ENCODE results near the gene CDRT15. TPM values are rescaled to one million over a fixed set of nuclear protein-coding genes. Genes with fewer than 3 reads are reported as not detected.
"Not testable (repeated sequence)": the region's sequence is repeated elsewhere in the genome, so short reads cannot be mapped to it uniquely, and the experiment has no call there.

CDRT15 gene
- total and polyA plus RNA-seq, 7 experiments from 2014 or later, result 0.98 TPM; not detected in 6

DNA sequence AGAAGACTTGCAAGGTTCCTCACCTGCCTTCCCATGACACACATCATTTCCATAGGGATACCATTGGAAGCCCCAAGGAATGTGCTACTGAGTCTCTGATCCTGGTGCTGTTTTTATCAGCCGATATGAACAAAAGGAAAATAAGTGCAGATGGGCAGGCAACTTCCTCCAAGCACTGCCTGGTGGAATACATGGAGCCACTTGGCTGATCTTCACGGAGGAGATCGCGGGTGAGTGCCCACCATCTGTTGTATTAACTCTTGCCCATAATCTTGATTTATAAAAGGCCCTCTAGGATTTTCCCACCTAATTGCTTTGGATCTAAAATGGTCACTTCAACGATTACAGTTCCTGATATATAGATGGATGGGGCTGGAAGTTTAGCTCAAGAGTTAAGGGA is 24.7 kb upstream of the CDRT15 start:
- Histone ChIP-seq H3K27ac (ENCODE audit: low read depth, low read length) (no peak overlapping the region), H3K27me3 (ENCODE audit: control insufficient read depth in 2 of 2, insufficient read depth in 2 of 2, low read length in 2 of 2) (no peaks in the 10 kb centered on the region), H3K9me3 (ENCODE audit: control insufficient read depth in 2 of 3, low read length in 3 of 3) (no peaks in the 10 kb centered on the region), H3K36me3 (ENCODE audit: control insufficient read depth in 2 of 3, insufficient read depth in 3 of 3, low read length in 3 of 3) (no peaks in the 10 kb centered on the region), H3K4me3 (ENCODE audit: low read length) (no peak overlapping the region), H3K4me1 (ENCODE audit: control insufficient read depth in 2 of 2, insufficient read depth in 2 of 2, low read length in 2 of 2) (no peaks in the 10 kb centered on the region)
- CTCF ChIA-PET, result no interaction called here
- no peak for DNase-seq
- no peaks in the 10 kb centered on the region for H3K4me1 Mint-ChIP-seq
- intact Hi-C loops (cut with micrococcal nuclease), result no loop called here
- POLR2A ChIA-PET, result no interaction called here
- no peak overlapping the region for H3K27ac Mint-ChIP-seq
- peaks cover 0 to 4% (median 0%) of the 10 kb centered on the region in 5 donors for H3K36me3 Mint-ChIP-seq
- peaks cover 0 to 7% (median 0%) of the 10 kb centered on the region in 11 donors for H3K9me3 Mint-ChIP-seq
- no peak for ATAC-seq
- H3K27me3 Mint-ChIP-seq, result peaks cover 0 to 17% (median 0%) of the 10 kb centered on the region in 5 donors
- no peak overlapping the region for H3K4me3 Mint-ChIP-seq

GRCh38 chr17:14245629-14246028 is 9.0 kb upstream of the CDRT15 start:
- H3K4me1 ChIP-seq (ENCODE audit: control insufficient read depth in 2 of 2, insufficient read depth in 2 of 2, low read length in 2 of 2), result no peaks in the 10 kb centered on the region

DNA sequence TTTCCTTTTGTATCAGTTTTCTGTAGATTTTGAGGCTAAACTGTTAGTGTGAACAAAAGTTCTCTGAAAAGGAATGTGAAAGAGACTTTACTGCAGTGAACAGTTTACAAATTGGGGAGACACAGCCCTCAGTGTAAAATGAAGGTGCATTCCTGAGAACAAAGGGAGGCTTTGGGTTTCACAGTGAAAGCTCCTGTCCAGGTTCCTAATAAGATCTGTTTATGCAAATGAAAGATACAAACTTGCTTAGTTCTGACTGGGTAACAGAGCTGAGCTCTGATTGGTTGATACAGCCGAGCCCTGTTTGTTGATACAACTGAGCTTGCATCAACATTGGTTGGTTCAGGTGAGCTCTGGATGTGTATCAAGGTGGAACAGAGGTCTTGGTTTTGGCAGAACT is 8.3 kb upstream of the CDRT15 start:
- Mint-ChIP-seq H3K36me3 (no peaks in the 10 kb centered on the region), H3K27ac (no peak overlapping the region), H3K27me3 (peaks cover 0 to 25% (median 0%) of the 10 kb centered on the region in 5 donors), H3K4me3 (no peak overlapping the region), H3K4me1 (no peaks in the 10 kb centered on the region), H3K9me3 (no peaks in the 10 kb centered on the region)
- Histone ChIP-seq H3K27ac (ENCODE audit: low read depth, low read length) (no peak overlapping the region), H3K4me1 (ENCODE audit: control insufficient read depth in 2 of 2, insufficient read depth in 2 of 2, low read length in 2 of 2) (no peaks in the 10 kb centered on the region), H3K27me3 (ENCODE audit: control insufficient read depth in 2 of 2, insufficient read depth in 2 of 2, low read length in 2 of 2) (no peaks in the 10 kb centered on the region), H3K4me3 (ENCODE audit: low read length) (no peak overlapping the region), H3K9me3 (ENCODE audit: control insufficient read depth in 2 of 3, low read length in 3 of 3) (no peaks in the 10 kb centered on the region), H3K36me3 (ENCODE audit: control insufficient read depth in 2 of 3, insufficient read depth in 3 of 3, low read length in 3 of 3) (no peaks in the 10 kb centered on the region)
- ChIA-PET POLR2A (no interaction called here), CTCF (interaction anchor here (1.1 kb wide), 1 partner anchor 56 kb away, joined by 3 read pairs; the partner anchor contains the start of gene HS3ST3B1)
- no peak for DNase-seq
- no peak for ATAC-seq
- intact Hi-C loops (cut with micrococcal nuclease), result no loop called here

More at GRCh38 chr17:14245629-14246028, 9.0 kb upstream of the CDRT15 start:
- no peaks in the 10 kb centered on the region for H3K4me1 Mint-ChIP-seq
- Histone ChIP-seq H3K27me3 (ENCODE audit: control insufficient read depth in 2 of 2, insufficient read depth in 2 of 2, low read length in 2 of 2) (no peaks in the 10 kb centered on the region), H3K4me3 (ENCODE audit: low read length) (no peak overlapping the region), H3K9me3 (ENCODE audit: control insufficient read depth in 2 of 3, low read length in 3 of 3) (no peaks in the 10 kb centered on the region), H3K27ac (ENCODE audit: low read depth, low read length) (no peak overlapping the region), H3K36me3 (ENCODE audit: control insufficient read depth in 2 of 3, insufficient read depth in 3 of 3, low read length in 3 of 3) (no peaks in the 10 kb centered on the region)
- intact Hi-C loops (cut with micrococcal nuclease), result no loop called here
- ChIA-PET POLR2A (no interaction called here), CTCF (interaction anchor here (1.1 kb wide), 1 partner anchor 55 kb away, joined by 3 read pairs; the partner anchor contains the start of gene HS3ST3B1)
- H3K9me3 Mint-ChIP-seq, result no peaks in the 10 kb centered on the region
- no peaks in the 10 kb centered on the region for H3K36me3 Mint-ChIP-seq
- H3K27me3 Mint-ChIP-seq, result peaks cover 0 to 25% (median 0%) of the 10 kb centered on the region in 5 donors
- DNase-seq (no peak), ATAC-seq (no peak)
- no peak overlapping the region for H3K27ac Mint-ChIP-seq
- H3K4me3 Mint-ChIP-seq, result no peak overlapping the region

DNA sequence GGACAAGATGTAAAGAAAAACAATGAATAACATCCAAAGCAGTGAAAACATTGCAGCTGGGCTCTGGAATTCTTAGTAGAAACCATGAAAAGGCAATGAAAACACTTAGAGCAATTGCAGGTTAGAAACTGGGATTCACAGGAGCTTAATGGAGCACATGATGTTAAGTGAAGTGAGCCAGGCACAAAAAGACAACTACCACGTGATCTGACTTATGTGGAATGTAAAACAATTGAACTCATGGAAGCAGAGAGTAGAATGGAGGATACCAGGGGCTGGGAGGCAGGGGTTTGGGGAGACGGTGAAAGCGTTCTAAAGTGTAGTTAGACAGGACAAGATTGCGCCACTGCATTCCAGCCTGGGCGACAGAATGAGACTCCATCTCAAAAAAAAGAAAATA is 2.6 kb upstream of the CDRT15 start:
- DNase-seq; H3K27ac Mint-ChIP-seq; POLR2A ChIA-PET; H3K27ac ChIP-seq (ENCODE audit: low read depth, low read length); H3K9me3 ChIP-seq (ENCODE audit: control insufficient read depth in 2 of 3, low read length in 3 of 3); CTCF ChIA-PET; H3K4me3 ChIP-seq (ENCODE audit: low read length); H3K27me3 Mint-ChIP-seq; H3K4me1 Mint-ChIP-seq; H3K9me3 Mint-ChIP-seq; H3K36me3 Mint-ChIP-seq; H3K4me3 Mint-ChIP-seq; H3K4me1 ChIP-seq (ENCODE audit: control insufficient read depth in 2 of 2, insufficient read depth in 2 of 2, low read length in 2 of 2); ATAC-seq; H3K27me3 ChIP-seq (ENCODE audit: control insufficient read depth in 2 of 2, insufficient read depth in 2 of 2, low read length in 2 of 2); H3K36me3 ChIP-seq (ENCODE audit: control insufficient read depth in 2 of 3, insufficient read depth in 3 of 3, low read length in 3 of 3); intact Hi-C loops (cut with micrococcal nuclease): not testable (repeated sequence)

- H3K4me3 ChIP-seq (ENCODE audit: low read length); H3K36me3 Mint-ChIP-seq; H3K27me3 Mint-ChIP-seq; H3K4me1 ChIP-seq (ENCODE audit: control insufficient read depth in 2 of 2, insufficient read depth in 2 of 2, low read length in 2 of 2); H3K27me3 ChIP-seq (ENCODE audit: control insufficient read depth in 2 of 2, insufficient read depth in 2 of 2, low read length in 2 of 2); CTCF ChIA-PET; H3K4me1 Mint-ChIP-seq; ATAC-seq; H3K9me3 ChIP-seq (ENCODE audit: control insufficient read depth in 2 of 3, low read length in 3 of 3); H3K27ac Mint-ChIP-seq; DNase-seq; POLR2A ChIA-PET; H3K4me3 Mint-ChIP-seq; H3K27ac ChIP-seq (ENCODE audit: low read depth, low read length); H3K9me3 Mint-ChIP-seq; intact Hi-C loops (cut with micrococcal nuclease); H3K36me3 ChIP-seq (ENCODE audit: control insufficient read depth in 2 of 3, insufficient read depth in 3 of 3, low read length in 3 of 3): not testable (repeated sequence)
These were observed 630 bp downstream of the CDRT15 start for GRCh38 chr17:14236032-14236431.

DNA sequence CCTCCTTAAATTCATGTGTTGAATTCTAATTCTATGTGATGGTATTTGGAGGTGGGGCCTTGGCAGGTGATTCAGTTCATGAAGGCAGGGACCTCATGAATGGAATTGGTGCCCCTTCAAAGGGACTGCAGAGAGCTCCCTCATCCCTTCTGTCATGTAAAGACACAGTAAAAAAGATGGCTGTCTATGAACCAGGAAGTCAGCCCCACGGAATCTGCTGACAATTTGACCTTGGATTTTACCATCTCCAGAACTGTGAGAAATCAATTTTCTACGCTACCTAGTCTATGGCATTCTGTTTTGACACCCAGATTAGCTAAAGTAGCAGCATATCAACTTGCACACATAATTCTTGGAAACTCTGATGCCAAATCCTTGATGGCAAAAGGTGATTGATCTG is 1.6 kb downstream of the CDRT15 start:
- H3K9me3 ChIP-seq (ENCODE audit: control insufficient read depth in 2 of 3, low read length in 3 of 3); H3K4me1 ChIP-seq (ENCODE audit: control insufficient read depth in 2 of 2, insufficient read depth in 2 of 2, low read length in 2 of 2); H3K4me1 Mint-ChIP-seq; H3K4me3 Mint-ChIP-seq; intact Hi-C loops (cut with micrococcal nuclease); H3K27ac ChIP-seq (ENCODE audit: low read depth, low read length); CTCF ChIA-PET; POLR2A ChIA-PET; H3K9me3 Mint-ChIP-seq; H3K36me3 Mint-ChIP-seq; H3K4me3 ChIP-seq (ENCODE audit: low read length); H3K36me3 ChIP-seq (ENCODE audit: control insufficient read depth in 2 of 3, insufficient read depth in 3 of 3, low read length in 3 of 3); H3K27ac Mint-ChIP-seq; ATAC-seq; H3K27me3 Mint-ChIP-seq; DNase-seq; H3K27me3 ChIP-seq (ENCODE audit: control insufficient read depth in 2 of 2, insufficient read depth in 2 of 2, low read length in 2 of 2): not testable (repeated sequence)

DNA sequence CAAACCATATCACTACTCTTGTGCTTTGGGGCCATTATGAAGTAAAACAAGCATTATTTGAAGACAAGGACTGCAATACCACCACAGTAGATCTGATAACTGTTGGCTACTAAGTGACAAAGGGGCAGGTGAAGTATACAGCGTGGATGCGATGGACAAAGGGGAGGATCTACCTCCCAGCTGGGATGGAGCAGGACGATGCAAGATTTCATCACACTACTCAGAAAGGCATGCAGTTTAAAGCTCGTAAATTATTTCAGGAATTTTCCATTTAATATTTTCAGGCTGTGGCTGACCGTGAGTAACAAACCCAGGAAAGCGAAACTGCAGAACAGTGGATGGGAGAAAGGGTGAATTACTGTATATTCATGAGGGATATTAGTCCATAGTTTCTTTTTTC is 5.5 kb downstream of the CDRT15 start:
- ATAC-seq; CTCF ChIA-PET; H3K4me1 ChIP-seq (ENCODE audit: control insufficient read depth in 2 of 2, insufficient read depth in 2 of 2, low read length in 2 of 2); H3K27me3 Mint-ChIP-seq; H3K9me3 Mint-ChIP-seq; H3K4me1 Mint-ChIP-seq; H3K27ac ChIP-seq (ENCODE audit: low read depth, low read length); H3K36me3 ChIP-seq (ENCODE audit: control insufficient read depth in 2 of 3, insufficient read depth in 3 of 3, low read length in 3 of 3); H3K9me3 ChIP-seq (ENCODE audit: control insufficient read depth in 2 of 3, low read length in 3 of 3); POLR2A ChIA-PET; intact Hi-C loops (cut with micrococcal nuclease); H3K4me3 ChIP-seq (ENCODE audit: low read length); H3K27me3 ChIP-seq (ENCODE audit: control insufficient read depth in 2 of 2, insufficient read depth in 2 of 2, low read length in 2 of 2); H3K27ac Mint-ChIP-seq; DNase-seq; H3K4me3 Mint-ChIP-seq: not testable (repeated sequence)
- H3K36me3 Mint-ChIP-seq, result peaks cover 0 to 14% (median 4%) of the 10 kb centered on the region in 5 donors
